ENCODE results near the gene PYGB. TPM values are rescaled to one million over a fixed set of nuclear protein-coding genes. Genes with fewer than 3 reads are reported as not detected.

PYGB gene
- total RNA-seq, 2 experiments from 2014 or later: 26.3 to 27.5 TPM

GRCh38 chr20:25271486-25272222 is 23.8 kb downstream of the PYGB start:
- ATAC-seq (ENCODE audit: poor library complexity): no peak
- peak overlapping the region; percentile 20 for H3K27ac Mint-ChIP-seq
- no peak for TF ChIP-seq CTCF (IDR thresholded peaks at IDR 0.05)
- ChIA-PET POLR2A (no interaction called here), CTCF (no interaction called here)
- peaks cover 68% of the 10 kb centered on the region for H3K36me3 Mint-ChIP-seq (ENCODE audit: low read depth)
- Histone ChIP-seq H3K27ac (ENCODE audit: low read depth in 1 of 2, low read length in 2 of 2) (no peak overlapping the region), H3K9me3 (ENCODE audit: control insufficient read depth in 1 of 2, insufficient read depth in 1 of 2, low read length in 2 of 2) (no peaks in the 10 kb centered on the region), H3K4me3 (ENCODE audit: low read length) (no peak overlapping the region), H3K4me1 (ENCODE audit: insufficient read depth, low read length) (no peaks in the 10 kb centered on the region), H3K27me3 (ENCODE audit: control insufficient read depth in 1 of 2, insufficient read depth in 2 of 2, low read length in 2 of 2) (no peaks in the 10 kb centered on the region), H3K36me3 (ENCODE audit: insufficient read depth, low read length) (peaks cover 52% of the 10 kb centered on the region)
- peaks cover 6% of the 10 kb centered on the region for H3K4me1 Mint-ChIP-seq (ENCODE audit: low read depth)
- H3K27me3 Mint-ChIP-seq: no peaks in the 10 kb centered on the region
- no peaks in the 10 kb centered on the region for H3K9me3 Mint-ChIP-seq
- H3K4me3 Mint-ChIP-seq: no peak overlapping the region
- no peak for DNase-seq
- intact Hi-C loops (cut with DNase I, micrococcal nuclease): no loop called here

GRCh38 chr20:25272223-25273000 is 24.5 kb downstream of the PYGB start:
- no peak for TF ChIP-seq CTCF (IDR thresholded peaks at IDR 0.05)
- Histone ChIP-seq H3K4me1 (ENCODE audit: insufficient read depth, low read length) (no peaks in the 10 kb centered on the region), H3K4me3 (ENCODE audit: low read length) (no peak overlapping the region), H3K9me3 (ENCODE audit: control insufficient read depth in 1 of 2, insufficient read depth in 1 of 2, low read length in 2 of 2) (no peaks in the 10 kb centered on the region), H3K27me3 (ENCODE audit: control insufficient read depth in 1 of 2, insufficient read depth in 2 of 2, low read length in 2 of 2) (no peaks in the 10 kb centered on the region), H3K27ac (ENCODE audit: low read depth in 1 of 2, low read length in 2 of 2) (no peak overlapping the region), H3K36me3 (ENCODE audit: insufficient read depth, low read length) (peaks cover 59% of the 10 kb centered on the region)
- DNase-seq (no peak), ATAC-seq (ENCODE audit: poor library complexity) (no peak)
- Mint-ChIP-seq H3K9me3 (no peaks in the 10 kb centered on the region), H3K36me3 (ENCODE audit: low read depth) (peaks cover 70% of the 10 kb centered on the region), H3K4me3 (no peak overlapping the region), H3K4me1 (ENCODE audit: low read depth) (no peaks in the 10 kb centered on the region), H3K27me3 (no peaks in the 10 kb centered on the region), H3K27ac (peak overlapping the region; percentile 20)
- CTCF ChIA-PET: no interaction called here
- POLR2A ChIA-PET: no interaction called here
- intact Hi-C loops (cut with DNase I, micrococcal nuclease): no loop called here

GRCh38 chr20:25273046-25273445 is 25.2 kb downstream of the PYGB start:
- DNase-seq (no peak), ATAC-seq (ENCODE audit: poor library complexity) (no peak)
- Histone ChIP-seq H3K27ac (ENCODE audit: low read depth in 1 of 2, low read length in 2 of 2) (no peak overlapping the region), H3K27me3 (ENCODE audit: control insufficient read depth in 1 of 2, insufficient read depth in 2 of 2, low read length in 2 of 2) (no peaks in the 10 kb centered on the region), H3K4me3 (ENCODE audit: low read length) (no peak overlapping the region), H3K9me3 (ENCODE audit: control insufficient read depth in 1 of 2, insufficient read depth in 1 of 2, low read length in 2 of 2) (no peaks in the 10 kb centered on the region), H3K4me1 (ENCODE audit: insufficient read depth, low read length) (no peaks in the 10 kb centered on the region), H3K36me3 (ENCODE audit: insufficient read depth, low read length) (peaks cover 65% of the 10 kb centered on the region)
- peaks cover 74% of the 10 kb centered on the region for H3K36me3 Mint-ChIP-seq (ENCODE audit: low read depth)
- no peaks in the 10 kb centered on the region for H3K27me3 Mint-ChIP-seq
- POLR2A ChIA-PET: no interaction called here
- intact Hi-C loops (cut with DNase I, micrococcal nuclease): no loop called here
- CTCF ChIA-PET: no interaction called here
- H3K27ac Mint-ChIP-seq: no peak overlapping the region
- H3K4me3 Mint-ChIP-seq: no peak overlapping the region
- H3K4me1 Mint-ChIP-seq (ENCODE audit: low read depth): no peaks in the 10 kb centered on the region
- no peak for TF ChIP-seq CTCF (IDR thresholded peaks at IDR 0.05)
- H3K9me3 Mint-ChIP-seq: no peaks in the 10 kb centered on the region
